GM18505 (cell line): ENCODE data around the gene RTL10.

Experiments used
- ATAC-seq: cut with Tn5 transposase; IDR thresholded peaks from one replicate; pipeline ENCODE4 v1.9.1; 2021; ENCODE audit not compliant: unreplicated experiment
- POLR2A ChIP-seq: IDR thresholded peaks from 4 replicates; pipeline ENCODE4 v1.6.1; 2011; ENCODE audit warnings: borderline replicate concordance; ENCODE audit not compliant: insufficient read depth, insufficient read length; ENCODE audit errors: extremely low read depth

Gene RTL10

DNA sequence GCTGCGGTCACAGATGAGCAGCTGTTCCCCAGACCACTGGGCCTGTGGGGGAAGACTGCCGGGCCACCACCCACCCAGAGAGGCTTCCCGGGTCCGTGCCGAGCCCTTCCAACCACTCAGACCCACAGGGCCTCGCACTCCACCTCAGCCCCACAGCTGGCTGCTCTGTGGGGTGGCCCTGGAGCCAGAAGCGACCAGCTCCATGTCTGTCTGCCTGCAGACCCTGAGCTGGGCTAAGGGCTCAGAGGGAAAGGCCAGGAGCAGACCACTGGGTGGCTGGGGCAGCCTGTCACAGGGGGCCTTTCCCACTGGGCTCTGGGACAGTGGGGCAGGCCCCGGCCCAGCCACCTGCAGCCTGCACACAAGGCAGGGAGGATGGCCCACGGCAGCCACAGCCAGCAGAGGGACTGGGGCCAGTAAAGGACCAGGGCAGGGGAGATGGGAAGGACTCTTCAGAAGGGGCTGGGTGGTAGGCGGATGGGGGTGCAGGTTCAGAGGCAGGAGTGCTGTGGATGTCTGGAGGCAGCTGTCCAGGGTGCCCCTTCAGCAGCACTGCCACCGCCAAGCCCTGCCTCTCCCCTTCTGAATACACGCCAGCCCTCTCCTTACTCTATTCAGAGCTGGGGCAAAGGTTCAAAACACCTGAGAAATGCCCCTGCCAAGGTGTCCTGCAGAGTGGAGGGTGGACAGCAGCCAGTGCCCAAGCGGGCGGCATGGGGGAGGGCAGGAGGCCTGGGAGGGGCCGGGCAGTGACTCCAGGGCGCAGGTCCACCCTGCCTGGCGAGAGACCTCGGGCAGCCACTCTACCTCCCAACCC lies 32.2 kb downstream of the RTL10 start:
- ATAC-seq = no peak
- TF ChIP-seq POLR2A = no peak

DNA sequence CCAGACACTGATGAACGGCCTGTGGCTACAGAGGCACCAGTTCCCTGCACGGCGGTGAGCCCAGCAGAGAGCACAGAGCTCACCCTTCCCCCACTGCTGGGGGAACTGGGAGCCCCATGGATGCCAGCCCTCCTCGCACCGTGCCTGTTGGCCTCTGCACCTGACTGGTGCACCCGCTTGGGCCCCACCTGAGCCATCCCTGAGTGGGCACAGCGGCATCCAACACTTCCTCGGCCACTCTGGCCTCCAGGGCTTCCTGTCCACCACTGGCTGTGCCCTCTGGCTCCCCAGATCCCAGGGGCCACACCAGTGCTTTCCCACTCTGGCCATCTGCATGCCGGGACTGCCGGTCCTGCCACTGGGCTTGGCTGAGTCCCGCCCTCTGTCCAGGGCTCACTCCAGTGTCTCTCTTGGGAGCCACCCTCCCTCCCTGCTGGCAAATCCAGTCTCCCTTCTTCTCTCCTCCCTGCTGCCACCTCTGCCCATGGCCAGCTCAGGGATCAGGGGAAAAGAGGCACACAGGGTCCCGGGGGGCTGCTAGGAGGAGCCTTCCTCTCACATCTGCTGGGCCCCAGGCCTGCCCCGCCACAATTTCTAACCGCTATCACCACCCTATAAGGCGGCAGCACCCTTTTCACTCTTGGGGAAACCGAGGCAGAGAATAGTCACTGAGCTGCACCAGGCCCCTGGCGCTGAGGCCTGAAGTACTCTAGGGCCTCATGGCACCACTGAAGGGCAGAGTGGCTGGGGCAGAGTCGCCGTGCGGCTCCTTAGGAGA lies 33.0 kb downstream of the RTL10 start:
- no peak for TF ChIP-seq POLR2A
- ATAC-seq = no peak

DNA sequence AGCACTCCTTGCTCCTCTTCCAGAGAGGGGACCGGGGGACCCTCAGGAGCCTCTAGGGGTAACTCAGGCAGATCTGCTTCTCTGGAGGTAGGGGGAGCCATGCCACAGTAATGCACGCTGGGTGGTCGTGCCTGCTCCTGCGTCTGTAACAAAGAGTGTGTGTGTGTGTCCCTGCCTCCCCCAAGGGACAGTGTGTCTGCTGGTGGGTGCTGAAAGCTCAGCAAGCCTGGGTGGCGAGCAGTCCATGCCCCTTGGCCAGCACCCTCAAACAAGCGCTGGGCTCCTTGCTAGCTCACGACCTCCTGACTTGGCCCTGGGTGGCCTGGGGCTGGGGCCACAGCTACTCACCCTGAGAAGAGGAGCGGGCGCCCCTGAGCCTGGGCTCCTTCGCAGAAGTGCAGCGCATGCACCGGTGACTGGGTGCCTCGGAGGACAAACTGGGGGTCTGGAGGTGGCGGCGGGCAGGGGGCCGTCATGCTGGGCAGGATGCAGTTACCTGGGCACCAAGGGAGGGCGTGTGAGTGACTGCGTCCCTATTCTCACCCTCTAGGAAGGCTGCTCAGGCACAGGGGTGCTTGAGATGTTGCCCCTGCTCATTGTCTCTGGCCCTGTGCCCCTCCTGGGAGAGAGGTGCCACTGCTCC lies 33.7 kb downstream of the RTL10 start:
- ATAC-seq = no peak

DNA sequence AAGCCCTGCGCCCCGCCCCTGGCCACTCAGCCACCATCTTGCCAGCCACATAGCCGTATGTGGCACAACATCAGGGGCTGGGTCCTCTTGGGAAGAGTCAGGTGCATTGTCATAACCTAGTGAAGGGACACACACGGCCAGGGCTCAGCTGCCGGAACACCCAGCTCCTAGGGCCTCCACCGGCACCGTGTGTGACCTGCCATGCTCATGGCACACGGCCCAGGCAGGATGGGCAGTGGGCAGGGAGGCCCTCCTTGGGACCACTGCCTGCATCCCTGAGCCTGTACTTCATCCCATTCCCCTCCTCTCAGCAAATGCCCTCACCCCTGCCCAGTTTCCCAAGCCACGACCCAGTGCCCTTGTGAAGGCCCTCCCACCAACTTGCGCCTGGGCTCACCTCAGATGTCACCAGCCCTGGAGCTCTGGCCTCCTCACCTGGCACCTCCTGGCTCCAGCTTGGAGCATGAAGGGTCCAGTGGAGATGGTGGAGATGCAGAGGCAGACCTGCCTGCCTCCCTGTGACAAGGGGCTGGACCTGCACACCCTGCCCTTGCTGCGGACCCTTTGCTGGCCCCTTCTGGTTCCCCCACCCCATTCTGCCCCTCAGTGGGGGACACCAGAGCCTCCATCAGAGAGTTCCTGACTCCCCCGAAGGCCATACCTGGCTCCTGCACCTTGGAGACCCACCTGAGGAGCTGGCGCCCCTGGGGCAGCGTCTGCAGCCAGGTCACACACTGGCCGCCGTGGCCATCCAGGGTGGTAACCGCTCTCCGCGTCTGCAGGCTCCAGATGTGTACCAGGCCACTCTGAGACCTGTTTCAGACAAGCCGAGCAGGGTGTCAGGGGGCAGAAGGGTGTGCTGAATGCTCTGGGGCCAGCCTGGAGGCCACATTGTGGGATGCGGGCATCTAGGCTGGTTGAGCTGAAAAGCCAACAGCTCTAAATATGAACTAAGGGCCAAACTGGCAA lies 34.5 kb downstream of the RTL10 start:
- TF ChIP-seq POLR2A = no peak
- ATAC-seq = no peak

More for the DNA sequence above, 33.7 kb downstream of the RTL10 start:
- TF ChIP-seq POLR2A = no peak

DNA sequence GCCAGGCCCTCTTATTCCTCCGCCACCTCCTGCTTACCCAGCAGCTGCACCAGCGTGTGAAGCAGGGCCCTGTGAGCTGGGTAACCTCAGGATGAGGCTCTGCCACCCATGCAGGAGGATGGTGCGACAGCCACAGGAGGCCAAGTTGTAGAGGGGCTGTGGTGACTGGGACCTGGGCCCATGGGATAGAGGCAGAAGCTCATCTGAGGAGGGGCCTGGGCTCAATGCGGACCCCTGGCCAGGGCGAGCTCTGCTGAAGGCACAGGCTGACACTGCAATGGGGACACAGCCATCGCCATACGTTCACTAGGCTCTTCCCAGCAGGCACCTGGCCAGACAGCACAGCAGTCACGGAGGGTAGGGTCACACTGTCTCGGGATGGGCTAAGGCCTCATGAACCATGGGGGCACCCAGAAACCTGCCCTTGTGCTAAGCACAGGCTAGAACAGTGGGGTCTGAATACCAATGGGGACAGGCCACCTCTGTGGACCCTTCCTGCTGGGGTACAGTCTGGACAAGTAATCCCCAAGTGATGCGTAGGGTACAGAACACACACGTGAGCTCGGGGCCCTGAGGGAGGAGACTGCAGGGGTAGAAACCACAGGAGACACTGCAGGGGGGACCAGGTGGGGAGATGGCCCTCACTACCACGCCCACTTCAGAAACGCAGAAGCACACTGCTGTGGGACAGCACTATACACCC lies 35.3 kb downstream of the RTL10 start:
- TF ChIP-seq POLR2A = no peak
- no peak for ATAC-seq

DNA sequence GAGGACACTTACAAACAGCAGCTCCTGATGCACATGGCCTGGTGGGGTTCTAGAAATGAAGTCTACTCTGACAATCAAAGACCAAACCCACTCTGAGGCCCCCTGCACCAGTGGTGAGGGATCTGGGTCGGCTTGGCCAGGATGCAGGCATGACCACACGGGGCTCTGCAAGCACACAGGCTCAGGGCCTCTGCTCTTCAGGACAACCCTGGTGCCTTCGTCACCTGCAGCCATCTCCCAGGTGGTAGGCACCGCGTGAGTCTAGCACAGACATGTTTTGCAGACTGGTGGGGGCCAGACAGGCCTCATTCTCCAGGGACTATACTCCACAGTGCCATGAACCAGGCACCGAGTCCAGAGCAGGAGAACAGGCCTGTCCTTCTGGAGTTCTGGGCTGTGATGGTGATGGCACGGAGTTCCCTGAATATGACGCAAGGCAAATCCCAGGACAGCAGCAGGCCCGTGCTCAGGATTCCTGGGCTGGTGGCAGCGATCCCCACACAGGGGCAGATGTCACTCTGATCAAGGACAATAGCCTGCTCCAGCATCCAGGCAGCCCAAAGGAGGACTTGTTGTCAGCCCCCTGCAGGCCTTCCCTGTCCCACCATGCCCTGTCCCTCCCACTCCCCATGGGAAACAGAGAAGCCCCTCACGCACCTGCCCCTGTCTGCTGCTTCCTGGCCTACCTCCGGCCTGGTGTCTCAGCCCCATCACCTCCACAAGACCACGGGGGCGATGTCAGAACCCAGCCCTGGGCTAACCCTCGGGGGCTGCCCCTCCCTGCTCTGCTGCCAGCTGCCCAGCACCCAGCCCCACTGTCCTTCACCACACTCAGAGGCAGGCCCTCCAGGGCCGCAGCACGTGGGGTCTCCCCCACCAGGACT lies 36.1 kb downstream of the RTL10 start:
- ATAC-seq = no peak
- TF ChIP-seq POLR2A = no peak

DNA sequence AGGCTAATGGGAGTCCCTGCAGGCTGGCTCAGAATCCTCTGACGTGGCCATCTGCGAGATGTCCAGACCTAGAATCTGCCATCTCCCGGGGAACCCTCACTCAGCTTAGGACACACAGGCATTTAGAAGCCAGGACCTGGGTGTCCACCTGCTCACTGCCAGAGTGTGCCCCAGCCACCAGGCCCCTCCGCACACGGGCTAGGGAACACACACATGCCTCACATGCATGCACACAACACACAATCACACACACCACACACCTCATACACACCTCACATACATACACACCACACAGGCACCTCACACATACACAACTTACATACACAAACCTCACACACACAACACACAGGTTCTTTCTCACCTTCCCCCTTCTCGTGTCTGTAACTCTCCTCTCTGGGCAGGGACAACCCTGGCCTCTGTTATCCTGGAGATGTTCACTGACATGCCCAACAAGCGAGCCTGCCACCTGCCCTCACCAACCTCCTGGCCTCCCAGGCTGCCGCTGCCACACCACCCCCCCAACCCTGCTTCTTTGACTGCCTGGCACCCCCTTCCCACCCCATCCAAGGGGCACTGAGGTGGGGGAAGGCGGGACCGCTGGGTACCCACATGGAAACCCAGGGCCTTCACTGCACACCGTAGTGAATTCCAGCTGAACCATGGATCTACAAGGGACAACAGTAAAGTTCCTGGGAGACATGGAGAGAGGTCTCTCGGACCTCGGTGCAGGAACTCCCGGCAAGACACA lies 38.1 kb downstream of the RTL10 start:
- no peak for TF ChIP-seq POLR2A
- ATAC-seq = no peak

DNA sequence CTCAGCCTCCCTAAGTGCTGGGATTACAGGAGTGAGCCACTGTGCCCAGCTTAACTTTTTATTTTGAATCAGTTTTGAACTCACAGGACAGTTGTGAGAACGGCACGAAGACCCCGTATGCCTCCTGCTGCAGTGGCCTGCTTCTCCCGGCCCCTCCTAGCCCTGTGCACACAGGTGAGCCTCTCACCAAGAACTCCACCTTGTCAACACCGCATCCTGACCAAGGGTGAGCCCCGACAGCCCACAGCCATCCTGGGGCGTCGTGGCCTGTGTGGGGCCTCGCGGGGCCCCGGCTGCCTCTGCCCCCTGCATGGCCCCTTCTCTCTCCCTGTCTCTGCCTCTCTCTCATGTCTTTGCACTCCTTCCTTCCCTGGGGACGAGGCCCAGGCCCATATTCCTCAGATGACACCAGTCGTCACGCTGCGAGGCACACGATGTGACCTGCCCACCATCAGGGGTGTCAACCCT lies 38.8 kb downstream of the RTL10 start:
- no peak for TF ChIP-seq POLR2A
- ATAC-seq = no peak

DNA sequence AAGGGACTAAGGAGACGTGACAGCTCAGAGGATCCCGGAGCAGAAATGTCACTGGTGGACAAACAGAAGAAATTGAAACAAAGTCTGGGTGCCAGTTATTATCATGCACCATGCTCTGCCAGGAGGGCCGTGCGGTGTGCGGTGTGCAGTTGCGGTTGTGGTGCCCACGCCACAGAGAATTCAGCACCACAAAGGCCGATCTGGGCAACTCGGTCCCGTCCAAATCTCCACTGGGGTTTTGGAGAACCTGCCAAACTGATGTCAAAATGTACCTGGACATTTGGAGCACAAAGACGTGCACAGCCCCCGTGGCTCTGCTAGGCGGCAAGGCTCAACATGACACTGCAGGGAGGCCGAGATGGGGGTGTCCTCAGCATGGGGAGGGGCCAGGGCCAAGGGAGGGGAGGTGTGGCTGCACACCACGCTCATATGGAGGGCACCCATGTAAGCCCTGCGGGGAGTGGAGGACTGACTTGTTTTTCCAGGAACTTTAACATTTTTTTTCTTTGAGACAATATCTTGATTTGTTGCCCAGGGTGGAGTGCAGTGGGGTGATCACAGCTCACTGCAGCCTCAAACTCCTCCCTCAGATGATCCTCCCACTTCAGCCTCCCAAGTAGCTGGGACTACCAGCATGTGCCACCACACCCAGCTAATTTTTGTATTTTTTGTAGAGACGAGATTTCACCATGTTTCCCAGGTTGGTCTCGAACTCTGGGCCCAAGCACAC lies 39.4 kb downstream of the RTL10 start:
- TF ChIP-seq POLR2A = no peak
- ATAC-seq = no peak

DNA sequence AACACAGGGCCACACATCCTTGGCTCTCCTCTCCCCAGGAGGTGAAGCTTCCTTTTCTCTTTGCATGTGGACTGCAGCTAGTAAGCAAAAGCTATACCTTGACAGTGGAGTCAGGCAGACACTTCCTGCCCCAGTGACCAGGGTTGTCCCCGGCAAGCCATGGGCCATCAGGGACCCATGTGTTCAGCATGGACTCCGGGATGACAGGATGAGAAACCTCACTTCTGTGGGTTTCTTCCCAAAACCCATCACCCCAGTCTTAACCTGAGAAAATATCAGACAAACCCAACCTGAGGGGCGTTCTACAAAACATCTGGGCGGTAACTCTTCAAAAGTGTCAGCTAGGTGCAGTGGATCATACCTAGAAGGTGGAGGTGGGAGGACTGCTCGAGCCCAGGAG lies 40.2 kb downstream of the RTL10 start:
- no peak for ATAC-seq
- no peak for TF ChIP-seq POLR2A
